ENCODE measurements around the gene SOX8. TPM values are rescaled to one million over a fixed set of nuclear protein-coding genes. Genes with fewer than 3 reads are reported as not detected.
A peak's percentile ranks its signal among the peaks of the same experiment; 100 is the strongest.

Gene SOX8
- total RNA-seq, 1 donor from 2014 or later, result 6.7 TPM

- Mint-ChIP-seq H3K36me3 (peaks cover 22% of the 10 kb centered on the region), H3K4me3 (no peak overlapping the region), H3K27ac (no peak overlapping the region), H3K4me1 (ENCODE audit: unreplicated experiment) (peaks cover 20% of the 10 kb centered on the region), H3K27me3 (no peaks in the 10 kb centered on the region), H3K9me3 (peaks cover 9% of the 10 kb centered on the region)
- DNase-seq (ENCODE audit: extremely low spot score, unreplicated experiment), result no peak
- no peak for TF ChIP-seq CTCF (conservative IDR thresholded peaks at IDR 0.05)
Observed at GRCh38 chr16:966035-966434, 15.5 kb upstream of the SOX8 start.

DNA sequence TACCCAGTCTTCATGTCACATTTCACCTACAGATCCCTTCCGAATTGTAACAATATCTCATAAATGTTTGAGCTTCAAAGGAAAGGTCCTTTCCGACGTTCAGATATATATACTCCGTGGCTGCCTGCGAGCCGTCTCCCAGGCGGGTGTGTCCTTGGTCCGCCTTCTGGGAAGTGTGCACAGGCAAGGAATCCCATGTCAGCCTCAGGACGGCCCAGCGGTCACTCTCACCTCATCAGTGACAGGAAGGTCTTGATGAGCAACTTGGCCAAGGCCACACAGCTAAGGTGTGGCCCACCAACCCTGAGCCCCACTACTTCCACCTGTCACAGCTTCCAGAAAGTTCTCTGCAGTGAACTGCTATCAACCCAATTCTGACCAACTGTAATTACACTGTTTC, 15.1 kb upstream of the SOX8 start:
- no peak overlapping the region for H3K4me3 Mint-ChIP-seq
- no peak overlapping the region for H3K27ac Mint-ChIP-seq
- no peak for TF ChIP-seq CTCF (conservative IDR thresholded peaks at IDR 0.05)
- no peaks in the 10 kb centered on the region for H3K27me3 Mint-ChIP-seq
- DNase-seq (ENCODE audit: extremely low spot score, unreplicated experiment), result no peak
- H3K36me3 Mint-ChIP-seq, result peaks cover 22% of the 10 kb centered on the region
- peaks cover 9% of the 10 kb centered on the region for H3K9me3 Mint-ChIP-seq
- H3K4me1 Mint-ChIP-seq (ENCODE audit: unreplicated experiment), result peaks cover 22% of the 10 kb centered on the region

GRCh38 chr16:967077-967541, 14.5 kb upstream of the SOX8 start:
- H3K27ac Mint-ChIP-seq, result no peak overlapping the region
- peaks cover 9% of the 10 kb centered on the region for H3K9me3 Mint-ChIP-seq
- peaks cover 22% of the 10 kb centered on the region for H3K36me3 Mint-ChIP-seq
- no peaks in the 10 kb centered on the region for H3K27me3 Mint-ChIP-seq
- TF ChIP-seq CTCF (conservative IDR thresholded peaks at IDR 0.05), result no peak
- no peak for DNase-seq (ENCODE audit: extremely low spot score, unreplicated experiment)
- H3K4me1 Mint-ChIP-seq (ENCODE audit: unreplicated experiment), result peaks cover 28% of the 10 kb centered on the region
- no peak overlapping the region for H3K4me3 Mint-ChIP-seq

DNA sequence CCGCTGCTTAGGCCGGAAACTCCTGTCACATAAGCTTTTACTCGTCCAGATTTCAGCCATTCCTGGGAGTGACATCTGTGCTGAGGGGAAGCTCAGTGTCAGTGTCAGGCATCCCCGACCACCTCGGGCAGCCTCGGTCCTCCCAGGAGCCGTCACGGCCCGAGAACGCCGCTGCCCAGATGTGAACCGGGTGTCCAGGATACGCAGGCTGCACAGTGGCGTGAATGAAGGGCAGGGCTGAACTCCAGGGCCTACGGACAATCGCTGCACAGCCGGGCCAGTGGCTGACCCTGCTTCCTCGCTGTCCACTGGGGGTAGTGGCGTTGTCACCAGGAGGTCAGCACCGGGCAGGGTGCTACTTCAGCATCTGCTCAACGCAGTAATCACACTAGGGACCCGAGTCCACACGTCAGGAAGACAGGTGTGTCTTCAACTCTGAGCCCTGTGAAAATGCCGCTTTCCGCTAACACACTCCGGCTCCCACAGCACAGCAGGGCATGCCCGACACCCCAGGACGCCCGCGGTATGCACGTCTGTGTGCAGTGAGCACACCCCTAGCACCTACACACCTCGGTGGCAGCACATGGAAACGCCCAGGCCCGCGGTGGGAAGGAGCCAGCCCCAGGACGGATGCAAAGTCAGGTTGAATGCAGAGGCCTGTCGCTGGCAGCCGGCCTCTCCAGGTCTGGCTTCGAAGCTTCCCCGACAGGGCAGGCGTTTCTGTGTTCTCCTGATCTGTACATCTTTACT, 13.8 kb upstream of the SOX8 start:
- H3K4me3 Mint-ChIP-seq, result no peak overlapping the region

DNA sequence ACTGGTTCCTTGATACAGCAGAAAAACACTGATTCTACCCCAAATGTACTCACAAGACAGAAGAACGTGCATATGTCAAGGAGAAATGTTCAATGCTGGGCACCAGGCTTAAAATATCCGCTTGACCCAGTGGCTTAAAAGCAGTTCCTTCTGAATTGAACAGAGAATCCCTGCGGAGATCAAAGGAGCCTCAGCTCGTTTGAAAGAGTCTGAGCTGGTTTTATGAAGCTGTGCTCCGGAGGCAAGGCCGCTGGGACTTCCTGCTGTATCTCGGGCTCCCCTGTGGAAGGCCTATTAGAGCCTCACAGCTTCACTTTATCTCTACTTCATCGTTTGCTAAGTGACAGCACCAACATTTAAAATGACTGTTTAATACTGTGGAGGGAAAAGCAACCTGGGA, 12.9 kb upstream of the SOX8 start:
- Mint-ChIP-seq H3K36me3 (peaks cover 19% of the 10 kb centered on the region), H3K27me3 (no peaks in the 10 kb centered on the region), H3K4me1 (ENCODE audit: unreplicated experiment) (peaks cover 24% of the 10 kb centered on the region), H3K4me3 (peak overlapping the region; percentile 87), H3K9me3 (peaks cover 9% of the 10 kb centered on the region), H3K27ac (peak overlapping the region; percentile 58)
- TF ChIP-seq CTCF (conservative IDR thresholded peaks at IDR 0.05), result no peak
- DNase-seq (ENCODE audit: extremely low spot score, unreplicated experiment), result no peak

More for the DNA sequence above, 13.8 kb upstream of the SOX8 start:
- no peak for DNase-seq (ENCODE audit: extremely low spot score, unreplicated experiment)
- Mint-ChIP-seq H3K36me3 (peaks cover 22% of the 10 kb centered on the region), H3K27ac (no peak overlapping the region), H3K27me3 (no peaks in the 10 kb centered on the region), H3K9me3 (peaks cover 9% of the 10 kb centered on the region), H3K4me1 (ENCODE audit: unreplicated experiment) (peaks cover 28% of the 10 kb centered on the region)
- no peak for TF ChIP-seq CTCF (conservative IDR thresholded peaks at IDR 0.05)
